ENCODE data around the gene DIS3L2. TPM values are rescaled to one million over a fixed set of nuclear protein-coding genes. Genes with fewer than 3 reads are reported as not detected.

The DIS3L2 gene
- total RNA-seq, 1 donor from 2014 or later: 24.0 TPM

GRCh38 chr2:231936491-231936890 lies 25.0 kb upstream of the DIS3L2 start:
- Histone ChIP-seq H4K20me1 (ENCODE audit: insufficient read depth, low read length) (no peaks in the 10 kb centered on the region), H3K27ac (ENCODE audit: low read depth, low read length) (no peak overlapping the region), H3K9me3 (ENCODE audit: insufficient read depth, low read depth, low read length) (no peaks in the 10 kb centered on the region), H3K27me3 (ENCODE audit: insufficient read depth, low read length) (peaks cover 10% of the 10 kb centered on the region), H3K79me2 (ENCODE audit: insufficient read depth, low read length) (no peaks in the 10 kb centered on the region), H3K4me1 (ENCODE audit: insufficient read depth, low read length) (no peaks in the 10 kb centered on the region), H3K36me3 (ENCODE audit: insufficient read depth, low read length) (no peaks in the 10 kb centered on the region), H3K4me2 (ENCODE audit: low read length) (no peak overlapping the region), H3K9ac (ENCODE audit: low read length) (no peak overlapping the region), H2AFZ (ENCODE audit: low read depth, low read length) (no peak overlapping the region), H3K4me3 (ENCODE audit: insufficient read depth, low read depth, low read length) (no peak overlapping the region)
- H3K36me3 Mint-ChIP-seq (ENCODE audit: low read depth, unreplicated experiment): peaks cover 9% of the 10 kb centered on the region
- no peak for TF ChIP-seq EZH2 (IDR thresholded peaks at IDR 0.05; ENCODE audit: insufficient read depth, low read length)
- TF ChIP-seq, protein P1, sequence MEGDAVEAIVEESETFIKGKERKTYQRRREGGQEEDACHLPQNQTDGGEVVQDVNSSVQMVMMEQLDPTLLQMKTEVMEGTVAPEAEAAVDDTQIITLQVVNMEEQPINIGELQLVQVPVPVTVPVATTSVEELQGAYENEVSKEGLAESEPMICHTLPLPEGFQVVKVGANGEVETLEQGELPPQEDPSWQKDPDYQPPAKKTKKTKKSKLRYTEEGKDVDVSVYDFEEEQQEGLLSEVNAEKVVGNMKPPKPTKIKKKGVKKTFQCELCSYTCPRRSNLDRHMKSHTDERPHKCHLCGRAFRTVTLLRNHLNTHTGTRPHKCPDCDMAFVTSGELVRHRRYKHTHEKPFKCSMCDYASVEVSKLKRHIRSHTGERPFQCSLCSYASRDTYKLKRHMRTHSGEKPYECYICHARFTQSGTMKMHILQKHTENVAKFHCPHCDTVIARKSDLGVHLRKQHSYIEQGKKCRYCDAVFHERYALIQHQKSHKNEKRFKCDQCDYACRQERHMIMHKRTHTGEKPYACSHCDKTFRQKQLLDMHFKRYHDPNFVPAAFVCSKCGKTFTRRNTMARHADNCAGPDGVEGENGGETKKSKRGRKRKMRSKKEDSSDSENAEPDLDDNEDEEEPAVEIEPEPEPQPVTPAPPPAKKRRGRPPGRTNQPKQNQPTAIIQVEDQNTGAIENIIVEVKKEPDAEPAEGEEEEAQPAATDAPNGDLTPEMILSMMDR (IDR thresholded peaks at IDR 0.05; ENCODE audit: insufficient read depth, low read depth, low read length): no peak
- DNase-seq (ENCODE audit: low read depth): peak; percentile 46
- H3K9me3 Mint-ChIP-seq (ENCODE audit: unreplicated experiment): peaks cover 2% of the 10 kb centered on the region
- H3K27me3 Mint-ChIP-seq (ENCODE audit: low read depth, unreplicated experiment): peaks cover 31% of the 10 kb centered on the region
- peak; percentile 37 for FAIRE-seq
- H3K27ac Mint-ChIP-seq (ENCODE audit: unreplicated experiment): peak overlapping the region; percentile 91
- H3K4me3 Mint-ChIP-seq (ENCODE audit: unreplicated experiment): peak overlapping the region; percentile 54
- peaks cover 20% of the 10 kb centered on the region for H3K4me1 Mint-ChIP-seq (ENCODE audit: low read depth, unreplicated experiment)

- Histone ChIP-seq H2AFZ (ENCODE audit: low read depth, low read length) (no peak overlapping the region), H3K36me3 (ENCODE audit: insufficient read depth, low read length) (no peaks in the 10 kb centered on the region), H3K27ac (ENCODE audit: low read depth, low read length) (no peak overlapping the region), H3K9me3 (ENCODE audit: insufficient read depth, low read depth, low read length) (no peaks in the 10 kb centered on the region), H4K20me1 (ENCODE audit: insufficient read depth, low read length) (no peaks in the 10 kb centered on the region), H3K4me3 (ENCODE audit: insufficient read depth, low read depth, low read length) (no peak overlapping the region), H3K79me2 (ENCODE audit: insufficient read depth, low read length) (no peaks in the 10 kb centered on the region), H3K4me2 (ENCODE audit: low read length) (no peak overlapping the region), H3K27me3 (ENCODE audit: insufficient read depth, low read length) (peaks cover 8% of the 10 kb centered on the region), H3K4me1 (ENCODE audit: insufficient read depth, low read length) (no peaks in the 10 kb centered on the region), H3K9ac (ENCODE audit: low read length) (no peak overlapping the region)
- Mint-ChIP-seq H3K4me3 (ENCODE audit: unreplicated experiment) (no peak overlapping the region), H3K4me1 (ENCODE audit: low read depth, unreplicated experiment) (peaks cover 20% of the 10 kb centered on the region), H3K27me3 (ENCODE audit: low read depth, unreplicated experiment) (peaks cover 27% of the 10 kb centered on the region), H3K9me3 (ENCODE audit: unreplicated experiment) (peaks cover 2% of the 10 kb centered on the region), H3K27ac (ENCODE audit: unreplicated experiment) (no peak overlapping the region), H3K36me3 (ENCODE audit: low read depth, unreplicated experiment) (peaks cover 9% of the 10 kb centered on the region)
- DNase-seq (ENCODE audit: low read depth) (no peak), FAIRE-seq (no peak)
- TF ChIP-seq, protein P1 (IDR thresholded peaks at IDR 0.05; ENCODE audit: insufficient read depth, low read depth, low read length): no peak
- TF ChIP-seq EZH2 (IDR thresholded peaks at IDR 0.05; ENCODE audit: insufficient read depth, low read length): no peak
These were observed 24.5 kb upstream of the DIS3L2 start for GRCh38 chr2:231937057-231937456.

- H3K4me3 ChIP-seq (ENCODE audit: insufficient read depth, low read depth, low read length): no peak overlapping the region
- no peaks in the 10 kb centered on the region for H4K20me1 ChIP-seq (ENCODE audit: insufficient read depth, low read length)
- no peak overlapping the region for H2AFZ ChIP-seq (ENCODE audit: low read depth, low read length)
- no peaks in the 10 kb centered on the region for H3K9me3 ChIP-seq (ENCODE audit: insufficient read depth, low read depth, low read length)
- no peak for DNase-seq (ENCODE audit: low read depth)
- FAIRE-seq: no peak
- no peak overlapping the region for H3K27ac ChIP-seq (ENCODE audit: low read depth, low read length)
- H3K27me3 ChIP-seq (ENCODE audit: insufficient read depth, low read length): peaks cover 11% of the 10 kb centered on the region
- no peaks in the 10 kb centered on the region for H3K79me2 ChIP-seq (ENCODE audit: insufficient read depth, low read length)
- H3K4me3 Mint-ChIP-seq (ENCODE audit: unreplicated experiment): no peak overlapping the region
- H3K36me3 Mint-ChIP-seq (ENCODE audit: low read depth, unreplicated experiment): peaks cover 2% of the 10 kb centered on the region
- no peaks in the 10 kb centered on the region for H3K36me3 ChIP-seq (ENCODE audit: insufficient read depth, low read length)
- no peak for TF ChIP-seq EZH2 (IDR thresholded peaks at IDR 0.05; ENCODE audit: insufficient read depth, low read length)
- TF ChIP-seq, protein P1 (IDR thresholded peaks at IDR 0.05; ENCODE audit: insufficient read depth, low read depth, low read length): no peak
- peaks cover 20% of the 10 kb centered on the region for H3K27me3 Mint-ChIP-seq (ENCODE audit: low read depth, unreplicated experiment)
- H3K27ac Mint-ChIP-seq (ENCODE audit: unreplicated experiment): no peak overlapping the region
- no peaks in the 10 kb centered on the region for H3K4me1 ChIP-seq (ENCODE audit: insufficient read depth, low read length)
- no peak overlapping the region for H3K9ac ChIP-seq (ENCODE audit: low read length)
- H3K4me2 ChIP-seq (ENCODE audit: low read length): no peak overlapping the region
- H3K9me3 Mint-ChIP-seq (ENCODE audit: unreplicated experiment): no peaks in the 10 kb centered on the region
- peaks cover 13% of the 10 kb centered on the region for H3K4me1 Mint-ChIP-seq (ENCODE audit: low read depth, unreplicated experiment)
These were observed 22.5 kb upstream of the DIS3L2 start for GRCh38 chr2:231939022-231939421.
